Activated naive CD8-positive, alpha-beta T cell treated with anti-CD3 and anti-CD28 coated beads, Interleukin-2, amount 50 U/mL, for 24 hours (primary cell): ENCODE results near the gene LARP4B.
"Not testable (repeated sequence)": the region's sequence is repeated elsewhere in the genome, so short reads cannot be mapped to it uniquely, and the experiment has no call there.

Experiments
- ATAC-seq: fragments of 150-1000 bp; cut with Tn5 transposase; one replicate; pipeline ENCODE4 v1.10.0; 2021
- DNase-seq: peaks from one replicate; pipeline ENCODE4 v3.0.0; 2021
- H3K27ac Mint-ChIP-seq: one replicate; pipeline ENCODE4 v1.8.0; 2021; ENCODE audit warnings: mild to moderate bottlenecking, mixed read lengths
- H3K27me3 Mint-ChIP-seq: one replicate; pipeline ENCODE4 v1.8.0; 2021; ENCODE audit warnings: mixed read lengths
- H3K36me3 Mint-ChIP-seq: one replicate; pipeline ENCODE4 v1.8.0; 2021; ENCODE audit warnings: low read depth, mixed read lengths
- H3K4me1 Mint-ChIP-seq: one replicate; pipeline ENCODE4 v1.8.0; 2021; ENCODE audit warnings: mixed read lengths
- H3K4me3 Mint-ChIP-seq: one replicate; pipeline ENCODE4 v1.8.0; 2021; ENCODE audit warnings: mild to moderate bottlenecking, moderate library complexity, mixed read lengths
- H3K9me3 Mint-ChIP-seq: one replicate; pipeline ENCODE4 v1.8.0; 2021; ENCODE audit warnings: mixed read lengths

LARP4B gene

GRCh38 chr10:771647-772046 lies 159.9 kb downstream of the LARP4B start:
- H3K27ac Mint-ChIP-seq = no peak overlapping the region
- ATAC-seq (no peak), DNase-seq (no peak)
- H3K9me3 Mint-ChIP-seq = peaks cover 11% of the 10 kb centered on the region
- H3K4me3 Mint-ChIP-seq = no peak overlapping the region
- no peaks in the 10 kb centered on the region for H3K36me3 Mint-ChIP-seq
- H3K27me3 Mint-ChIP-seq = no peaks in the 10 kb centered on the region
- H3K4me1 Mint-ChIP-seq = no peaks in the 10 kb centered on the region

GRCh38 chr10:770975-771374 lies 160.5 kb downstream of the LARP4B start:
- H3K27ac Mint-ChIP-seq = no peak overlapping the region
- no peaks in the 10 kb centered on the region for H3K36me3 Mint-ChIP-seq

GRCh38 chr10:770048-770712 lies 161.3 kb downstream of the LARP4B start:
- H3K9me3 Mint-ChIP-seq = peaks cover 11% of the 10 kb centered on the region
- ATAC-seq, H3K27ac Mint-ChIP-seq, H3K4me3 Mint-ChIP-seq, H3K36me3 Mint-ChIP-seq, DNase-seq, H3K27me3 Mint-ChIP-seq, H3K4me1 Mint-ChIP-seq: not testable (repeated sequence)

More at GRCh38 chr10:770975-771374, 160.5 kb downstream of the LARP4B start:
- H3K27me3 Mint-ChIP-seq = no peaks in the 10 kb centered on the region
- H3K4me3 Mint-ChIP-seq = no peak overlapping the region
- ATAC-seq (no peak), DNase-seq (no peak)
- no peaks in the 10 kb centered on the region for H3K4me1 Mint-ChIP-seq
- peaks cover 11% of the 10 kb centered on the region for H3K9me3 Mint-ChIP-seq

- no peak for DNase-seq
- Mint-ChIP-seq H3K27ac (no peak overlapping the region), H3K4me1 (no peaks in the 10 kb centered on the region), H3K4me3 (no peak overlapping the region), H3K36me3 (no peaks in the 10 kb centered on the region), H3K9me3 (peaks cover 18% of the 10 kb centered on the region), H3K27me3 (peaks cover 9% of the 10 kb centered on the region)
- ATAC-seq = no peak
These were observed 163.7 kb downstream of the LARP4B start for GRCh38 chr10:767794-768193.

DNA sequence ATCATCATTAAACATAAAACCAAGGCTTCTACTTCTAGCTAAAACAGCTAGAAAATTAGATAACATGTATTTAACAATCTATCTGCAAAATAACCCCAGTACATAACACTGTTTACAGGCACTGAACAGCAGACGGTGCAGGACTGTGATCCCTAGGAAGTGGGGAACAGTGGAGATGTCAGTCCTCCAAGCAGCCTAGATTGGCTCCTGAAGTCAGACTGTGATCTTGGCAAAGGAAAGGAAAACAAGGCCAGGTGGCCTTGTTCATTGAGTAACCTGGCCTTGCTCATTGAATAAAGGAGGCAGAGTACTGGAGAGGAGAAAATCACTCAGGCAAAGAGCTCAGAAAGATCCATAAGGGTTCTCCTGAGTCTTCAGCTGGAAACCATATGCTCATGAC lies 164.3 kb downstream of the LARP4B start:
- ATAC-seq = no peak
- H3K9me3 Mint-ChIP-seq = peaks cover 24% of the 10 kb centered on the region
- no peak overlapping the region for H3K4me3 Mint-ChIP-seq
- no peaks in the 10 kb centered on the region for H3K36me3 Mint-ChIP-seq
- H3K27me3 Mint-ChIP-seq = peaks cover 15% of the 10 kb centered on the region
- H3K27ac Mint-ChIP-seq = no peak overlapping the region
- no peak for DNase-seq
- H3K4me1 Mint-ChIP-seq = no peaks in the 10 kb centered on the region

DNA sequence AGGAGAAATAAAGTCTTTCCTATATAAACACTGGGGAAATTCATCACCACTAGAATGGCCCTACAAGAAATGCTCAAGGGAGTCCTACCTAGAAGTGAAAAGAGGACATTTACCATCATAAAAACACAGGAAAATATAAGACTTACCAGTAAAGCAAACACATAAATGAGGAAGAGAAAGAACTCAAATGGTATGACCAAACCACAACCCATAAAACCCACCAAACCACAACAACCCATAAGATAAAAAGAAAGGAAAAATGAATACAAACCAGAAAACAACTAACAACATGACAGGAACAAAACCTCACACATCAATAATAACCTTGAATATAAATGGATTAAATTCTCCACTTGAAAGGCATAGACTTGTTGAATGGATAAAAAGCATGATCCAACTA lies 170.1 kb downstream of the LARP4B start:
- DNase-seq (no peak), ATAC-seq (no peak)
- Mint-ChIP-seq H3K27ac (peak overlapping the region; percentile 43), H3K4me1 (no peaks in the 10 kb centered on the region), H3K4me3 (no peak overlapping the region), H3K27me3 (peaks cover 23% of the 10 kb centered on the region), H3K9me3 (peaks cover 36% of the 10 kb centered on the region), H3K36me3 (peaks cover 4% of the 10 kb centered on the region)

GRCh38 chr10:760622-761021 lies 170.9 kb downstream of the LARP4B start:
- Mint-ChIP-seq H3K36me3 (peaks cover 4% of the 10 kb centered on the region), H3K4me3 (no peak overlapping the region), H3K27me3 (peaks cover 23% of the 10 kb centered on the region), H3K9me3 (peaks cover 37% of the 10 kb centered on the region), H3K4me1 (no peaks in the 10 kb centered on the region), H3K27ac (no peak overlapping the region)
- ATAC-seq (no peak), DNase-seq (no peak)

- peaks cover 41% of the 10 kb centered on the region for H3K9me3 Mint-ChIP-seq
- DNase-seq (no peak), ATAC-seq (no peak)
These were observed 171.5 kb downstream of the LARP4B start for GRCh38 chr10:759898-760477.

More at GRCh38 chr10:759898-760477, 171.5 kb downstream of the LARP4B start:
- H3K27ac Mint-ChIP-seq = no peak overlapping the region
- H3K4me1 Mint-ChIP-seq = no peaks in the 10 kb centered on the region
- peaks cover 25% of the 10 kb centered on the region for H3K27me3 Mint-ChIP-seq
- no peak overlapping the region for H3K4me3 Mint-ChIP-seq
- H3K36me3 Mint-ChIP-seq = peaks cover 4% of the 10 kb centered on the region
